HG02623 (cell line): ENCODE measurements around the gene TUBGCP2.

Source experiments
- ATAC-seq: cut with Tn5 transposase; IDR thresholded peaks from one replicate; pipeline ENCODE4 v1.9.1; 2021; ENCODE audit warnings: moderate library complexity; ENCODE audit not compliant: unreplicated experiment

TUBGCP2 gene

GRCh38 chr10:133306941-133307379 lies 1.7 kb downstream of the TUBGCP2 start:
- no peak for ATAC-seq

DNA sequence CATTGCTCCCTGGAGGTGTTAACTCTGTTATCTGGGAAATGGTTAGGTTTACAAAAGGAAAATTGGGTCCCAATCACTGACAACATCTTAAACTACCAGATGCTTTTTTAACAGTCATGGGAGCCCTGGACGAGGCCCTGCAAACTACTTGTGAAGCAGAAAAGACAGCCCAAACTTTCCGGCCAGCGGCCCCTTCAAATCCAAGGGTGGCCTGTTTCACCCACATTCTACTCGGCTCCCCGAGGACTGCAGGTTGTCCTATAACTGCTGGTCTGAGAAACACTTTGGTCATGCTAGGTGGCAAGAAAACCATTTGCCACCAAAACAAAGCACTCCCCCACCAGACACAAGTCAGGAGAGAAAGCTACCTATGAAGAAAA lies 2.6 kb downstream of the TUBGCP2 start:
- no peak for ATAC-seq

GRCh38 chr10:133303206-133303605 lies 5.5 kb downstream of the TUBGCP2 start:
- no peak for ATAC-seq

DNA sequence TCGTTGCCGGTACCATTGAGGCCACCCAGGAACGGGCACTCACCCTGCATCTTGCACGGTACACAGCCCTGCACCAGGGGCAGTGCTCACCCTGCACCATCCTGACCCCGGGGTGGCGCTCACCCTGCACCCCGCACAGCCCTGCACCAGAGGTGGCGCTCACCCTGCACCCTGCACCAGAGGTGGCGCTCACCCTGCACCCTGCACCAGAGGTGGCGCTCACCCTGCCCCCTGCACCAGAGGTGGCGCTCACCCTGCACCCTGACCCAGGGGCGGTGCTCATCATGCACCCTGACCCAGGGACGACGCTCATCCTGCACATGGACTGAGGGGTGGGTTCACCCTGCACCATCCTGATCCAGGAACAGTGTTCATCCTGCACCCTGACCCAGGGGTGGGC lies 6.4 kb downstream of the TUBGCP2 start:
- ATAC-seq: no peak

DNA sequence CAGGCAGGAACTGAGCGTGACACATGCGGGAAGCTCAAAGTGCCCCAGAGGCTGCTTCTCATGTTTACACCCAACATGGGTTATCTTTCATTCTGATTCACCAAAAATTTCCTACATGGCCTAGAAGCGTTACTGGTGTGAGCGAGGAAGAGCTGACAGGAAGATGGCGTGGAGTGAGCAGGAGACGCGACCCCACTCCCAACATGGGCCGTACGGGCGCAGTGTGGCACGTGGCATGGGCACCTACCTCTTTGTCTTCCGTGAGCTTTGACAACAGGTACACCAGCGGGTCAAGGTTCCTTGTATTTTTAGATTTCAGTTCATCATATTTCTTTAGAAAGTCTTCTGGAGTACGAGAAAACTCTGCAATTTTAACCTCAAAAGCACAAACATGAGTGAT lies 8.9 kb downstream of the TUBGCP2 start:
- no peak for ATAC-seq

GRCh38 chr10:133299224-133299623 lies 9.4 kb downstream of the TUBGCP2 start:
- no peak for ATAC-seq

- ATAC-seq: no peak
These were observed 10.2 kb downstream of the TUBGCP2 start for GRCh38 chr10:133298466-133298865.

DNA sequence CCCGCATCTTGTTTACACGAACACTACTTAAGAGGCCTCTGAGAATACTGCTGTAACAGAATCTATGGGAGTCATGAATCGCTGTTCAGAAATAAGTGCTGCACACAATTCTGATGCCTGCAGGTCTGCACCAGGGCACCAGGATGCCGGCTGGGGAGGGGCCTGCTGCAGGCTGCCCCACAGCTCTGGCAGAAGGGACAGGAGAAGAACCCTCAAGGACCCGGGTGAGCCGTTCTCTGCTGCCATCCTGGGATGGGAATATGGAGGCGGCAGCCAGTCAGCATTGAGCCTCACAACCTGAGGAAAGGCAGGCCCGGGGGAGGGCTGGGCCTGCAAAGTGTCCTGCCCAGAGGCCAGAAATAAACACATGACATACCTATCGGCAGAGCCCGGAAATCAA lies 11.2 kb downstream of the TUBGCP2 start:
- ATAC-seq: no peak

DNA sequence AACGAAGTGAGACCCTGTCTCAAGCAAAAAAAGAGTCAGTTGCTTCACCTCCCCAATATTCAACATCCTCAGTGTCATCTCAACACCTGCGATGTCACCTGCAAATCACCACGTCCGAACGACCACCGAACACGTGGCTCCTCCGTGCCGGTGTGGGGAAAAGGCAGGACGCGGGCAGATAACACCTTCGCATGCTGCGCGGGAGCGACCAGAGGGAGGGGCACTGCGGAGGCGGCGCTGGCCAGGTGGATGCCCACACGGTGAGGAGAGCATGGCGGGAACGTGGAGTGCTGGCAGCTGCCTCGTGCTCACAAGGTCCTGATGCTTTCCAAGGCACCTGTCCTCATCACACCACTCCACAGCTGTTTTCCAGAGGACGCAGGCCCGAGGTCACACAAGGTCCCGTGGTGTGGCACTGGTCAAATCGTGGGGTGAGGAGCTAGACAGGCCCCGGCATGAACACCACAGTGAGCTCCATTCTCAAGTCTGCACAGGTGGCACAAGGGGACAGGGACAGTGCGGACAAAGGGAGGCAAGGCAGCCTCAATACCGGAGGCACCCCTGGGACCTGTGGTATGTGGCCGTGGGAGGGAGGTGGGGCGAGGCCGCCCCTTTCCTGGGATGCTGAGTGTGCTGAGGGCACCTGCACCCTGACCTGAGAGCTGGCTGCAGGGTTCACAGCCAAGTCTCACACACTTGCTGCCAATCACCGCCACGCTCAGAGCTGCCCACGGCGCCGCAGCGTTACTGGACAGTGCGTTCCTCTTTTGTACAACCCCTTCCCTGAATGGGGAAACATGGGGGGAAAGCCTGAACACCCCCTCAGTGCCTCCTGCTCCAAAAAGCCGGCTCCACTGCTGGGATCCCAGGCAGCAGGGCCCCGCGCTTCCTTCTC lies 13.0 kb downstream of the TUBGCP2 start:
- no peak for ATAC-seq

DNA sequence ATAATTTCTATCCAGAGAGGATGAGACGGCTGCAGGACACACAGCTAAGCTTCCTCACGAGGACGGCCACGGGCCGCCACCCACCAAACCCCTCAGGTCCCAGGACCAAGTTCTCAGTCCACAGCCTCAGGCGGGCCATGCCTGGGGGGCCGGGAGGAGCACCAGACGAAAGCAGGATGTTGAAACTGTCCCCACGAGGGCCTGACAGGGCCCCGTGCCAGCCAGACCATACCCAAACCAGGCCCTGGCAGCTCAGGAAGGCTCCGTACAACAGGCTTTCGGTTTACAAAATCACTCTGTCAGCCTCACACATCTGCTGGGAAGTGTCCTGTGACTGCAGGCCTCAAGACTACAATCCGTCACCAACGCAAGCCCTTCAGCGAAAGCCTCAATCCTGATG lies 14.5 kb downstream of the TUBGCP2 start:
- no peak for ATAC-seq

GRCh38 chr10:133293810-133294119 lies 14.9 kb downstream of the TUBGCP2 start:
- no peak for ATAC-seq

- ATAC-seq: no peak
These were observed 15.5 kb downstream of the TUBGCP2 start for GRCh38 chr10:133292919-133293809.

- ATAC-seq: no peak
These were observed 18.9 kb downstream of the TUBGCP2 start for GRCh38 chr10:133289761-133290160.

DNA sequence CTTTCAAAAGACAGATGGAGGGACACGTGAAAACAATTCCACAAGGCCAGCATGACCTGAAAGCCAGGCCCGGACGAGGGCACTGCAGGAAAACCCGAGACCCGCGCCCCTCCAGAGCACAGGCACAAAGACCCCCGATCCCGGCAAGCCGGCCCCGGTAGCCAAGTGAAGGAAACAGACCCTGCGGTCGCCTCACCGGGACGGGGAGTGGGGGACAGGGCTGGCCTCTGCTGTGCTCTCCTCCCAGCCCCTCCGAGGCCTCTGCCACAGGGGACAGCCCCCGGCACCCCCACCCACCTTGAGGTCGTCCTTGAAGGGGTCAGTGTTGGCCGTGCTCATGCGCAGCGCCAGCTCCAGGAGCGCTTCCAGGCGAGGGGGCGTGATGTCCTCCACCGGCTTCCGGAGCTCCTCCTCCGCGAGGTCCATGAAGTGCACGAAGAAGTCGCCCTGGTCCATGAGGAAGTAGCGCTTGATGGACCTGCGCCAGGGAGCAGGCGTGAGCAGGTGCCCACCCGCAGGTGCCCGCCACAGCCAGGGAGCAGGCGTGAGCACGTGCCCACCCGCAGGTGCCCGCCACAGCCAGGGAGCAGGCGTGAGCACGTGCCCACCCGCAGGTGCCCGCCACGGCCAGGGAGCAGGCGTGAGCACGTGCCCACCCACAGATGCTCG lies 20.7 kb downstream of the TUBGCP2 start:
- no peak for ATAC-seq

GRCh38 chr10:133286366-133286765 lies 22.3 kb downstream of the TUBGCP2 start:
- no peak for ATAC-seq

DNA sequence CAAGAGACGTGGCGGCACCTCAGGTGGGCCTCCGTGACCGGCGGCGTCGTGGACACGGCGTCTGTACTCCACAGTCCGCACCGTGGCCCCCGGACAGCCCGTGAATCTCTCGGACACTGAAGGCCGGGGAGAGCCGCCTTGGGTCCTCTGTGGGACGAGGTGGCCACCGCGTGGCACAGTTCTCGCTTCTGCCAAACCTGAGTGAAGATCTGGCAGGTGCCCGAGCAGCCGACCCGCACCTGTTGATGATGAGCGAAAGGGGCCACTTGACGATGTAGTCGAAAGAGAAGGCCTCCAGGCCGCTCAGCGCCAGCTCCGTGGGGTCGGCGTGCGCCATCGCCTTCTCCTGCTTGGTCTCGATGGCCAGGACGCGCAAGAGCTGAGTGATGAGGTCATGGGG lies 23.5 kb downstream of the TUBGCP2 start:
- ATAC-seq: no peak

- ATAC-seq: no peak
These were observed 24.7 kb downstream of the TUBGCP2 start for GRCh38 chr10:133283931-133284330.

DNA sequence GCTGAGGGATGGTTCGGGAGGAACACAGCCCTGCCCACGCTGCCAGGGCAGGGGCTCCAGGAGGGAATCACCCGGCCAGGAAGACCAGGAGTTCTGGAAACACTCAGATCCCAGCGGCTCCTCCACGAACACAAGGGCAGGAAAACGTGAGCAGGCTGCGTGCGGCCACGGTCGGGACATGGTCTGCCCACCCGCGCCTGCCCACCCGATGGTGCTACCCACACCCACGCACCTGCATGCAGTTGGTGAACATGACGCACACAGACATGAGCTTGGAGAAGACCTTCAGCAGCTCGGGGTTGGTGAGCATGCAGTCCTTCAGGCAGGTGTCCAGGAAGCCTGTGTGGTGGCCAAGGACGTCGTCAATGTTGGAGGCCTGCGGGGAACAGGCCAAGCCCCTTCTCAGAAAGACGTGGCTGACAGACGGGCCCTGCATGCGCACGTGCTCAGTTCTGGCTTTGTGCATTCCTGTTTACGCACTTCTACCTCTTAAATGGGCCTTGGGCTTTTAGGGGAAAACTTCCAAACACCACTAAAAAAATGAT lies 25.8 kb downstream of the TUBGCP2 start:
- ATAC-seq: no peak

DNA sequence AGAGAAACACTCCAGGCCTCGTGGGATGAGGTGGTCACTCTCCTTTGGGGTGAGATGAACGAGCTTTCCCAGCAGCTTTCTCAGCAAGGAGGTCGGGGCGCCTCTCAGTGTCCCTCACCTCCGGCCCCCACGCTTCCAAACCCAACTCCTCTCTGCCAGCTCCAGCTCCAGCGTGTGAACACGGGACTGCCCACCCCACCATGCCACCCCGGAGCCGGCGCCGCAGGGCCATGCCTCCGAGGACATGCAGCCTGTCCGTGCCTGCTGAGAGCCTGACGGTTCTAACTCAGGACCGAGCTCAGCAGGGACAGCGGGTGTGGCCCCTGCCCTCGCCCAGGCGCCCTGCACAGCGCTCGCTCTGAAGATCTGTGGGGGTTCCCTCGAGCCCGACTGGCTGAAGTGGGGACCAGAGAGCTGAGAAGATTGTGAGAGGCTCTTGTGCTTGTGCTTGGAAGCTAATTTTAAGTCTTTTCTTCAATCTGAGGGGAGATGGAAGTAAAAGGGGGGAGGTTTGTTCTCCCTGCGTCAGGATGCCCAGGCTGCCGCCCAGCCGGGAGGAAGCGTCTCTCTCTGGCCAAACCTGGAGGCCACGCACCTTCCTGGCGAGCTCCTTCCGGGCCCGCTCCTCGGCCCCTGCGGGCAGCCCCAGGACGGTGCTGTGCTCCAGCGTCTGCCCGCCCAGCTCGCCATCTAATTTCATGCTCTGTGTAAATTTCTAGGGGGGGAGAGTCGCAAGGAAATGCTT lies 26.9 kb downstream of the TUBGCP2 start:
- no peak for ATAC-seq

- no peak for ATAC-seq
These were observed 27.6 kb downstream of the TUBGCP2 start for GRCh38 chr10:133281084-133281483.
